ENCODE results near the gene TGFBR3L. TPM values are rescaled to one million over a fixed set of nuclear protein-coding genes. Genes with fewer than 3 reads are reported as not detected.

The TGFBR3L gene
- total and polyA plus RNA-seq, 10 of the 15 experiments (the other 5 are each of a cell fraction or from before 2014, with no cell fraction given) = 0.20 to 0.23 TPM; not detected in 8

DNA sequence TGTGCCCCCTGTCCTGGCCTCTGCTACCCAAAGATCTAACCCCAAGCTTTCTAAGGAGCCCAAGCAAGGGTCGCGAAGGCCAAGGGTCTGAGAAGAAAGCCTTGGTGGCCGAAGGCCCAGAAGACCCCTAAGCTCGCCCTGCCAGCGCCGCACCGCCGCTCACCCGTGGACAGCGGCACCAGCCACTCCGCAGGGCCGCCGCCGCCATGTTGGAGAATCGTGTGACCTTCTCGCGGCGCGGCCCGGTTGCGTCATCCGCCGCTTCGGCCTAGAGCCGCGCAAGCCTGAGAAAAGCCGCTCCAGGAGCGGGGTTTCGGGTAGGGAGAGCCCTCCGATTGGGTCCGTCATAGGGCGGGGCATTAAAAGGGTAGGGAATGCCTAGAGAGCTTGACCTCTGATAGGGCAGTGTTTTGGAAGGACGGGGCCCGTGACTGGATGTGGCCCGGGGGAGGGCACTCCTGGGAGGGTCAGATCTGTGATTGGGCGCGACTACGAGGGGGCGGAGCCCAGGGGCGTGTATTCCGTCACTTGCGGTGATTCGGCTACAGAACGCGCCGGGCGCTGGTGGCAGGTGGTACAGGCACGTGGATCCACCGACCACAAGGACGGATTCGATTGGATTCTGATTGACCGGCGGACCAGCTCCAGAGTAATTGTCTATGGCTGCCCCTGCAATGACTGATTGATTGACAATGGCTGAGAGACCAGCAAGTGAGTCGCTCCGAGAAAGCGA, 29.0 kb downstream of the TGFBR3L start, which contains the start of gene TIMM44 (continued):
- TF ChIP-seq, protein P1, sequence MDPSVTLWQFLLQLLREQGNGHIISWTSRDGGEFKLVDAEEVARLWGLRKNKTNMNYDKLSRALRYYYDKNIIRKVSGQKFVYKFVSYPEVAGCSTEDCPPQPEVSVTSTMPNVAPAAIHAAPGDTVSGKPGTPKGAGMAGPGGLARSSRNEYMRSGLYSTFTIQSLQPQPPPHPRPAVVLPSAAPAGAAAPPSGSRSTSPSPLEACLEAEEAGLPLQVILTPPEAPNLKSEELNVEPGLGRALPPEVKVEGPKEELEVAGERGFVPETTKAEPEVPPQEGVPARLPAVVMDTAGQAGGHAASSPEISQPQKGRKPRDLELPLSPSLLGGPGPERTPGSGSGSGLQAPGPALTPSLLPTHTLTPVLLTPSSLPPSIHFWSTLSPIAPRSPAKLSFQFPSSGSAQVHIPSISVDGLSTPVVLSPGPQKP (IDR thresholded peaks at IDR 0.05; ENCODE audit: low read depth, low read length) = no peak
- TF ChIP-seq BHLHE40 (IDR thresholded peaks at IDR 0.05; ENCODE audit: borderline replicate concordance in 1 of 2, low read depth in 2 of 2, low read length in 1 of 2) = peak; percentile 87 to 93; a peak in 3 of 4 replicates
- TF ChIP-seq NFIC (IDR thresholded peaks at IDR 0.05; ENCODE audit: low read depth, low read length) = no peak; the same call in 1 of the 2 replicates
- TF ChIP-seq CEBPB (IDR thresholded peaks at IDR 0.05; ENCODE audit: borderline replicate concordance in 1 of 2, low read depth in 2 of 2, low read length in 2 of 2) = peak in 1 of 2 experiments; percentile 92; a peak in 2 of 4 replicates
- TF ChIP-seq FOS (IDR thresholded peaks at IDR 0.05; ENCODE audit: borderline replicate concordance, extremely low read depth, insufficient read length) = peak; percentile 39
- peak; percentile 82 for TF ChIP-seq ZNF207 (IDR thresholded peaks at IDR 0.05; ENCODE audit: borderline replicate concordance)
- TF ChIP-seq NFYB (IDR thresholded peaks at IDR 0.05; ENCODE audit: insufficient read depth, low read depth, low read length) = peak; percentile 82
- peak; percentile 55 for TF ChIP-seq HCFC1 (IDR thresholded peaks at IDR 0.05; ENCODE audit: low read length)
- peak; percentile 88 for TF ChIP-seq SIN3A (IDR thresholded peaks at IDR 0.05; ENCODE audit: low read depth, low read length)
- no peak for TF ChIP-seq WRNIP1 (IDR thresholded peaks at IDR 0.05; ENCODE audit: borderline replicate concordance, low read depth, low read length)
- TF ChIP-seq, protein P2, sequence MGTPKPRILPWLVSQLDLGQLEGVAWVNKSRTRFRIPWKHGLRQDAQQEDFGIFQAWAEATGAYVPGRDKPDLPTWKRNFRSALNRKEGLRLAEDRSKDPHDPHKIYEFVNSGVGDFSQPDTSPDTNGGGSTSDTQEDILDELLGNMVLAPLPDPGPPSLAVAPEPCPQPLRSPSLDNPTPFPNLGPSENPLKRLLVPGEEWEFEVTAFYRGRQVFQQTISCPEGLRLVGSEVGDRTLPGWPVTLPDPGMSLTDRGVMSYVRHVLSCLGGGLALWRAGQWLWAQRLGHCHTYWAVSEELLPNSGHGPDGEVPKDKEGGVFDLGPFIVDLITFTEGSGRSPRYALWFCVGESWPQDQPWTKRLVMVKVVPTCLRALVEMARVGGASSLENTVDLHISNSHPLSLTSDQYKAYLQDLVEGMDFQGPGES (IDR thresholded peaks at IDR 0.05) = peak; percentile 74; the same call in 1 of the 2 replicates
- no peak for TF ChIP-seq ASH2L (IDR thresholded peaks at IDR 0.05; ENCODE audit: borderline replicate concordance, low read depth)
- peak; percentile 78; the same call in 1 of the 2 replicates for TF ChIP-seq TCF3 (IDR thresholded peaks at IDR 0.05; ENCODE audit: borderline replicate concordance, insufficient read depth, low read depth, low read length)
- TF ChIP-seq, protein P3, sequence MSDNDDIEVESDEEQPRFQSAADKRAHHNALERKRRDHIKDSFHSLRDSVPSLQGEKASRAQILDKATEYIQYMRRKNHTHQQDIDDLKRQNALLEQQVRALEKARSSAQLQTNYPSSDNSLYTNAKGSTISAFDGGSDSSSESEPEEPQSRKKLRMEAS (IDR thresholded peaks at IDR 0.05; ENCODE audit: low read depth, low read length) = peak; percentile 89
- TF ChIP-seq SMAD1 (IDR thresholded peaks at IDR 0.05; ENCODE audit: low read depth, partially characterized antibody) = no peak
- TF ChIP-seq KLF5 (IDR thresholded peaks at IDR 0.05; ENCODE audit: partially characterized antibody) = peak; percentile 21
- TF ChIP-seq FOXK2 (IDR thresholded peaks at IDR 0.05) = no peak
- TF ChIP-seq JUNB (IDR thresholded peaks at IDR 0.05) = no peak
- TF ChIP-seq, protein P4, sequence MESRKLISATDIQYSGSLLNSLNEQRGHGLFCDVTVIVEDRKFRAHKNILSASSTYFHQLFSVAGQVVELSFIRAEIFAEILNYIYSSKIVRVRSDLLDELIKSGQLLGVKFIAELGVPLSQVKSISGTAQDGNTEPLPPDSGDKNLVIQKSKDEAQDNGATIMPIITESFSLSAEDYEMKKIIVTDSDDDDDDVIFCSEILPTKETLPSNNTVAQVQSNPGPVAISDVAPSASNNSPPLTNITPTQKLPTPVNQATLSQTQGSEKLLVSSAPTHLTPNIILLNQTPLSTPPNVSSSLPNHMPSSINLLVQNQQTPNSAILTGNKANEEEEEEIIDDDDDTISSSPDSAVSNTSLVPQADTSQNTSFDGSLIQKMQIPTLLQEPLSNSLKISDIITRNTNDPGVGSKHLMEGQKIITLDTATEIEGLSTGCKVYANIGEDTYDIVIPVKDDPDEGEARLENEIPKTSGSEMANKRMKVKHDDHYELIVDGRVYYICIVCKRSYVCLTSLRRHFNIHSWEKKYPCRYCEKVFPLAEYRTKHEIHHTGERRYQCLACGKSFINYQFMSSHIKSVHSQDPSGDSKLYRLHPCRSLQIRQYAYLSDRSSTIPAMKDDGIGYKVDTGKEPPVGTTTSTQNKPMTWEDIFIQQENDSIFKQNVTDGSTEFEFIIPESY (IDR thresholded peaks at IDR 0.05) = no peak
- no peak for TF ChIP-seq EED (IDR thresholded peaks at IDR 0.05; ENCODE audit: low read depth)
- peak; percentile 76 for TF ChIP-seq LARP7 (IDR thresholded peaks at IDR 0.05)
- no peak for TF ChIP-seq CHD1 (IDR thresholded peaks at IDR 0.05; ENCODE audit: low read depth, low read length)
- no peak for TF ChIP-seq MEF2A (IDR thresholded peaks at IDR 0.05; ENCODE audit: insufficient read depth, low read depth, low read length)
- TF ChIP-seq DPF2 (IDR thresholded peaks at IDR 0.05) = peak; percentile 21; the same call in 1 of the 2 replicates
- TF ChIP-seq MEF2B (IDR thresholded peaks at IDR 0.05; ENCODE audit: partially characterized antibody, poor library complexity, severe bottlenecking) = no peak
- no peak for TF ChIP-seq HDAC6 (IDR thresholded peaks at IDR 0.05; ENCODE audit: unreplicated experiment)
- TF ChIP-seq SIX5 (IDR thresholded peaks at IDR 0.05; ENCODE audit: low read depth, low read length, severe bottlenecking) = peak; percentile 44

Data from GM12878 (cell line).